ENCODE measurements around the gene RASA2. TPM values are rescaled to one million over a fixed set of nuclear protein-coding genes. Genes with fewer than 3 reads are reported as not detected.
A peak's percentile ranks its signal among the peaks of the same experiment; 100 is the strongest.

The RASA2 gene
- total RNA-seq, 1 donor from 2014 or later: 15.1 TPM

GRCh38 chr3:141557961-141558706 lies 71.3 kb downstream of the RASA2 start:
- no peak for TF ChIP-seq CTCF (conservative IDR thresholded peaks at IDR 0.05; ENCODE audit: low read depth, low read length)

GRCh38 chr3:141561426-141562034 lies 74.7 kb downstream of the RASA2 start:
- DNase-seq (ENCODE audit: low read depth): peak; percentile 25
- H3K4me3 ChIP-seq (ENCODE audit: low read depth, low read length): no peak overlapping the region
- peak; percentile 97 for TF ChIP-seq CTCF (conservative IDR thresholded peaks at IDR 0.05; ENCODE audit: low read depth, low read length)

More at GRCh38 chr3:141557961-141558706, 71.3 kb downstream of the RASA2 start:
- no peak overlapping the region for H3K4me3 ChIP-seq (ENCODE audit: low read depth, low read length)
- DNase-seq (ENCODE audit: low read depth): no peak

GRCh38 chr3:141564241-141564640 lies 77.4 kb downstream of the RASA2 start:
- no peak for TF ChIP-seq CTCF (conservative IDR thresholded peaks at IDR 0.05; ENCODE audit: low read depth, low read length)
- no peak for DNase-seq (ENCODE audit: low read depth)
- no peak overlapping the region for H3K4me3 ChIP-seq (ENCODE audit: low read depth, low read length)

DNA sequence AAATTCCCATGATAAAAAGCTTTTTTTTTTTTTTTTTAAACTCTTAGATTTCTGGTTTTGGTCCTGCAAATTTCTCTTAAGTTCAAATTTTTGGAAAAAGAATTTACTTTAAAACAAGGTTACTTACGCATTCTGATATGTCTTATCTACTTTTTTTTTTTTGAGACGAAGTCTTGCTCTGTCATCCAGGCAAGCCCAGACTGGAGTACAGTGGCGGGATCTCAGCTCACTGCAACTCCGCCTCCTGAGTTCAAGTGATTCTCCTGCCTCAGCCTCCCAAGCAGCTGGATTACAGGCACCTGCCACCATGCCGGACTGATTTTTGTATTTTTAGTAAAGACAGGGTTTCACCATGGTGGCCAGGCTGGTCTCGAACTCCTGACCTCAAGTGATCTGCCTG lies 83.2 kb downstream of the RASA2 start:
- DNase-seq (ENCODE audit: low read depth): no peak
- H3K4me3 ChIP-seq (ENCODE audit: low read depth, low read length): no peak overlapping the region
- TF ChIP-seq CTCF (conservative IDR thresholded peaks at IDR 0.05; ENCODE audit: low read depth, low read length): no peak

- no peak for DNase-seq (ENCODE audit: low read depth)
- TF ChIP-seq CTCF (conservative IDR thresholded peaks at IDR 0.05; ENCODE audit: low read depth, low read length): peak; percentile 53
- H3K4me3 ChIP-seq (ENCODE audit: low read depth, low read length): peak overlapping the region; percentile 9
Observed at GRCh38 chr3:141575879-141576743, 89.3 kb downstream of the RASA2 start.

DNA sequence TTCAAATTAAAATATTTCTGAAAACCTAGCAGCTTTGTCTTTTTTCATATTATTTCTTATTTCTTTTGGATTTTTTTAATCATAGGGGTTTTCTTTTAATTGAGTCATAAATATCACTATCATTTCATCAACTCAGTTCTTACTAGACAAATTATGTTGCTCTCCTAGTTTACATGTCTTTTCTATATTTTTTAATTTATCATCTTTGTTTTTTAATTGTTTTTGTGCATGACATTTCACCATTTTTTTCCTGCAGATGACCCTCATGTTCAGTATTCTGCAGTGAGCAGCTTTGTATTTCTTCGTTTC lies 89.9 kb downstream of the RASA2 start:
- DNase-seq (ENCODE audit: low read depth): no peak
- no peak for TF ChIP-seq CTCF (conservative IDR thresholded peaks at IDR 0.05; ENCODE audit: low read depth, low read length)

More for the DNA sequence above, 89.9 kb downstream of the RASA2 start:
- H3K4me3 ChIP-seq (ENCODE audit: low read depth, low read length): no peak overlapping the region
